ENCODE results near the gene SH3RF1.

The SH3RF1 gene

GRCh38 chr4:169250796-169251195 is 20.0 kb downstream of the SH3RF1 start:
- no peak for DNase-seq (ENCODE audit: extremely low read depth, low read depth)
- no peak for TF ChIP-seq CTCF (IDR thresholded peaks at IDR 0.05; ENCODE audit: low read depth, low read length)

GRCh38 chr4:169249999-169250398 is 20.8 kb downstream of the SH3RF1 start:
- DNase-seq (ENCODE audit: extremely low read depth, low read depth): no peak
- no peak for TF ChIP-seq CTCF (IDR thresholded peaks at IDR 0.05; ENCODE audit: low read depth, low read length)

GRCh38 chr4:169249214-169249973 is 21.4 kb downstream of the SH3RF1 start:
- no peak for DNase-seq (ENCODE audit: extremely low read depth, low read depth)
- no peak for TF ChIP-seq CTCF (IDR thresholded peaks at IDR 0.05; ENCODE audit: low read depth, low read length)

- no peak for DNase-seq (ENCODE audit: extremely low read depth, low read depth)
- no peak for TF ChIP-seq CTCF (IDR thresholded peaks at IDR 0.05; ENCODE audit: low read depth, low read length)
Observed at GRCh38 chr4:169248645-169249044, 22.1 kb downstream of the SH3RF1 start.

- no peak for DNase-seq (ENCODE audit: extremely low read depth, low read depth)
- TF ChIP-seq CTCF (IDR thresholded peaks at IDR 0.05; ENCODE audit: low read depth, low read length): no peak
Observed at GRCh38 chr4:169246957-169247396, 23.8 kb downstream of the SH3RF1 start.

- no peak for DNase-seq (ENCODE audit: extremely low read depth, low read depth)
- TF ChIP-seq CTCF (IDR thresholded peaks at IDR 0.05; ENCODE audit: low read depth, low read length): no peak
Observed at GRCh38 chr4:169246279-169246678, 24.5 kb downstream of the SH3RF1 start.

GRCh38 chr4:169245061-169245460 is 25.7 kb downstream of the SH3RF1 start:
- TF ChIP-seq CTCF (IDR thresholded peaks at IDR 0.05; ENCODE audit: low read depth, low read length): no peak
- DNase-seq (ENCODE audit: extremely low read depth, low read depth): no peak
